ENCODE results near the gene AFMID.
"Not testable (repeated sequence)": the region's sequence is repeated elsewhere in the genome, so short reads cannot be mapped to it uniquely, and the experiment has no call there.

AFMID gene

GRCh38 chr17:78238823-78239488 lies 51.8 kb downstream of the AFMID start:
- DNase-seq (ENCODE audit: low spot score) = peak; percentile 22

- DNase-seq (ENCODE audit: low spot score) = peak; percentile 16
Measured at GRCh38 chr17:78239489-78239931, 52.3 kb downstream of the AFMID start.

- DNase-seq (ENCODE audit: low spot score) = no peak
Measured at GRCh38 chr17:78240012-78240655, 53.0 kb downstream of the AFMID start.

GRCh38 chr17:78240839-78241238 lies 53.7 kb downstream of the AFMID start:
- DNase-seq (ENCODE audit: low spot score) = no peak

GRCh38 chr17:78241277-78242023 lies 54.3 kb downstream of the AFMID start:
- DNase-seq (ENCODE audit: low spot score) = peak; percentile 96

GRCh38 chr17:78242024-78242742 lies 55.0 kb downstream of the AFMID start:
- peak; percentile 13 for DNase-seq (ENCODE audit: low spot score)

- no peak for DNase-seq (ENCODE audit: low spot score)
Measured at GRCh38 chr17:78247304-78247703, 60.1 kb downstream of the AFMID start.

GRCh38 chr17:78248051-78248914 lies 61.1 kb downstream of the AFMID start:
- DNase-seq (ENCODE audit: low spot score) = no peak

- DNase-seq (ENCODE audit: low spot score) = no peak
Measured at GRCh38 chr17:78249074-78249817, 62.1 kb downstream of the AFMID start.

GRCh38 chr17:78249818-78250806 lies 63.0 kb downstream of the AFMID start:
- DNase-seq (ENCODE audit: low spot score) = no peak

GRCh38 chr17:78250891-78251772 lies 64.0 kb downstream of the AFMID start:
- peak; percentile 91 for DNase-seq (ENCODE audit: low spot score)

- no peak for DNase-seq (ENCODE audit: low spot score)
Measured at GRCh38 chr17:78251773-78252103, 64.6 kb downstream of the AFMID start.

- no peak for DNase-seq (ENCODE audit: low spot score)
Measured at GRCh38 chr17:78252111-78252634, 65.0 kb downstream of the AFMID start.

- no peak for DNase-seq (ENCODE audit: low spot score)
Measured at GRCh38 chr17:78252701-78253635, 65.8 kb downstream of the AFMID start.

GRCh38 chr17:78253636-78253945 lies 66.4 kb downstream of the AFMID start:
- not testable (repeated sequence) for DNase-seq (ENCODE audit: low spot score)

GRCh38 chr17:78253946-78254672 lies 66.9 kb downstream of the AFMID start:
- DNase-seq (ENCODE audit: low spot score) = peak; percentile 92
